HG02610 (cell line): Measurements from ENCODE around the gene RNF207.

Experiments
- ATAC-seq: cut with Tn5 transposase; IDR thresholded peaks from one replicate; pipeline ENCODE4 v1.9.1; 2021; ENCODE audit warnings: mild to moderate bottlenecking, moderate library complexity; ENCODE audit not compliant: unreplicated experiment

RNF207 gene

DNA sequence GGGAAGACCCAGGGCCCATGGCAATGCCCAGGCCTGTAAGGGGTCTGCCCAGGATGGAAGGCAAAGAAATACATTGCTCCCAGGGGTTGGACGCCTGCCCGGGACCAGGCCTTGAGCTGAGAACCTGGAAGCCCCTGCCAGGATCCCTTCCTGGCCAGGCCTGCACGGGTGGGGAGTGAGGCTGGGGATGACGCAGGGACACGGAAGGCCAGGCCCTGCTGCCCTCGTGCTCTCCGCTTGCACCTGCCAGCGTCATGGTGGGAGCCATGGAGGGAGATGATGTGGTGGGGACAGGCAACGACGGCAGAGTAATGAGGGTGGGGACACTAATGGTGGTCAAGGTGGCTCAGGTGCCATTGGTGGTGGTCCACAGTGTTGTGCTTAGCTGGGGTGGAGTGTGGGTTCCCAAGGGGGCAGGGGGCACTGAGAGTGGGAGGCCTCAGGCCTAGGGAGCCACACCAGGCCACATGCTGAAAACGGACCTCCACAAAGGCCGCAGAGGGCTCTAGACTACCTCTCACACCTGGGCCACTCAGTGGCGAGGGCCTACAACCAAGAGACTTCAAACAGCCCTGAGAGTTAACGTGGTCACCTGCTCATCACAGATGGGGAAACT lies 42.4 kb downstream of the RNF207 start:
- ATAC-seq = no peak

DNA sequence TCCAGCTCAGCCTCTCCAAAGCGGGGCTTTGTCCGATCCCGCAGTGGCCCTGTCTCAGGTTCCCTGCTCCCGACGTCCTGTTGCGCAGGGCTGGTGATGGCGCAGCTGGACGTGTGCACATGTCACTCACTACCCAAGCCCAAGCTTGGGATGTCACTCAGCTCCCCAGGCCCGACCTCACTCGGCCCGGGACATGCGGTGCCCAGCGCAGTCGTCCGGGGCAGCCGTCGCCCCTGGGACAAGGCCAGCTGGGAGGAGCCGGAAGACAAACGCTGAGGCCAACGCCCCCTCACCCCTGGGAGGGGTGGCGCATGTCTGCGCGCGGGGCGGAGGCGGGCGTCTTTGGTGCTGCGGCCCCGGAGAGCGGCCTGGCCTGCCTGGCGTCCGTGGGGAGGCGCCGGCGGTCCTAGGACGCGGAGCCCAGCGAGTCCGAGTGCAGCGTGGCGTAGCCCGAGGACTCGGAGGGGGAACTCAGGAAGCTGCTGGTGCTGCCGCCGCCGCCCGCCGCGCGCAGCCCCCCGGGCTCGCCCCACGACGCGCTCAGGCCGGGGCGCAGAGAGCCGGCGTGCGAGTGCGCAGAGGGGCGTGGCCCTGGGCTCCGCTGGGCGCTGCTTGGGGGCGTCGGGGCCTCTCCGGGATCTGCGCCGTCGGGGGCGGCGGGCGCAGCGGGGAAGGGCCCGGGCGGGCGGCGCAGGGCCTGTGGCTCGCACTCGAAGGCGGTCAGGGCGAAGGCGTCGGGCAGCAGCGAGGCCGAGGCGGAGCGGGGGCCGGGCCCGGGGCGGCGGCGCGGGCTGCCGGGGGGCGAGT lies 43.2 kb downstream of the RNF207 start:
- no peak for ATAC-seq

DNA sequence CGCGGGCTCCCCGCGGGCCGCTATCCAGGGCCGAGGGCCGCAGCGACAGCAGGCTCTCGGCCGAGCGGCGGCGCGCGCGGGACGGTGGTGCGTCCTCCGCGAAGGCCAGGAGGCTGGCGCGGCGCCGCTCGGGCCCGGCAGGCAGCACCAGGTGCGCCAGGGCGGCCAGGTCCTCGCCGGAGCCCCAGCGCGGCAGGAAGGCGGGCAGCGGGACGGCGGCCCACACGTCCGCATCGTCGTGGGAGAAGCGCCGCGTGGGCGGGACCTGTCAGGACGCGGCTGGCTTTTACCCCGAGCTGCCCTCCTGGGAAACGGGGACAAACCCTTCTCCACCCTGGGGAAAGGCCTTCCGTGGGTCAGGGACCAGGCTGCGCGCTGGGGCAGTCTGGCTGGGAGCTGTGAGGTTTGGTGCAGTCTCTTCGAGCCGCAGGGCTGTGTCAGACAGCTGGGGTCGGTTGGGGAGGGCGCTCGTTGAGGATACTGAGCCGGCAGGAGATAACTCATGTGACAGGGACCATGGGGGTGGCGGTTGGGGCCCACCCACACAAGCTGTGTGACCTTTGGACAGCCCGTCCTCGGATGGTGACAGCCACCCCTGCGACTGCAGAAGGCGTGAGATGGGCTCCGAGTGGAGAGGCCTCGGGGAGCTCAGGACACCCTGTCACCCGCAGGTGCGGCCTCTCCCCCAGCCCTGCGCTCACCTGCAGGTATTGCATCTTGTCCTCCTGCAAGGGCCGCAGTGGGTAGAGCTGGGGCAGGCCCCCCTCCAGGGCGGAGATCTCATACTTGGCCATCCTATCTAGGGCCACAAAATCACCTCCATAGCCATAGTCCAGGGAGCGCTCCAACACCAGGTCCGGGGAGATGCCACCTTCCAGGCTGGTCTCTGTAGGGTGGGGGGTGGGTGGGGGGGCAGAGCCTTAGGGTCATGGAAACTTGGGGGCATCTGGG lies 44.1 kb downstream of the RNF207 start:
- ATAC-seq = no peak

DNA sequence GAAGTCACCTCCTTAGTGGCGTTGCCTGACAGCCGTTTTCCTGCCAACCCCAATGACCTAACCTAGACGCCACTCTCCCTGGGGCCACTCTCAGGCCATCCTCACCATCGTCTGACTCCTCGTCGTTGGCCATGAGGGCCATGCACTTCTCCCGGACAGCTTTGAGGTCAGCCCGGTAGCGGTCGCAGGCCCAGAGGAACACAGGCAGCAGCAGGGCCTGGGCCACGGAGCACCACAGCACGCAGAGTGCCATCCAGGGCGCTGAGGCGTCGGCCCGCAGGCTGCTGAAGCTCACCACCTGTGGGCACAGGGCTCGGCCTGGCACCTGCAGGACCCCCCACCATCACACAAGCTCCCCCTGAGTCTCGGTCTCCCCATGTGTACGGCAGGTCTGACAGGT lies 45.3 kb downstream of the RNF207 start:
- no peak for ATAC-seq

DNA sequence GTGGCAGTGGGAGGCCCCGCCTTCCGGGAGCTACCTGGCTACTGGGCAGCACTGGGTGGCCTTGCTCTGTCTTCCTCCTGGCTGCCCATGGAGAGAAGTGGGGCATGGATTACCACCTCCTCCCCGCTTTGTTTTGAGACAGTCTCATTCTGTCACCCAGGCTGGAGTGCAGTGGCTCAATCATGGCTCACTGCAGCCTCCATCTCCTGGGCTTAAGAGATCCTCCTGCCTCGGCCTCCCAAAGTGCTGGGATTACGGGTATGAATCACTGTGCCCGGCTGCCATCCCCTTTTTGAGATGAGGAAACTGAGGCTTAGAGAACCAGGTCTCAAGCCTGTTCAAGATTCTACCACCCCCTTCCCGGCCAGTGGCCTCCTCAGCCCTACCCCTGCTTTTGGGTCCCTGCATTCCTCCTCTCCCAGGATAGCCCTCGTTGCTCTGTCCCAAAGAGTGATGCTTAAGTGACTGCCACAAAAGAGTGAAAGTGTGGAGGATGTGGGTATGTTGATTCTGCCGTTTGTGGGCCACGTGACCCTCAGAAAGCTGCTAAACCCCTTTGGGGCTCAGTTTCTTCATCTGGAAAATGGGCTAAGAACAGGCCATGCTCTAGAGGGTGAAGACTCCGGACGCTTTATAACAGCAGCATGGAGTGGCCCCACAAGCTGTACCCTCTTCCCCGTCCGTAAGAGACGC lies 45.9 kb downstream of the RNF207 start:
- ATAC-seq = no peak

DNA sequence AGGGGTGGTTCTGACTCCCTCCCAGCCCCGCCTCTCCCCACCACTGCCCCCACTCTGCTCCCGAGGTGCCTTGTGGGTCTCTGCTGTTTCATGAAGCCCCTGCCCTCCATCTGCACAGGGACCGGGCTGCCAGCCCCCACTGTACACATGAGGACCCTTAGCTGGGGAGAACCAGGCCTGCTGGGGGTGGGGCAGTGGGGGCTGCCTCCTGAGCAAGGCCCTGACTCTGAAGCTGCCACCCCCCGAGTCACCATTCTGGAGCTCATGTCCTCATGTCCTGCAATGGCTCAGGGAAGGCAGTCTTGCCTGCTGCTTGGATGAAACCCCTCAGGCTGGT lies 46.4 kb downstream of the RNF207 start:
- no peak for ATAC-seq

DNA sequence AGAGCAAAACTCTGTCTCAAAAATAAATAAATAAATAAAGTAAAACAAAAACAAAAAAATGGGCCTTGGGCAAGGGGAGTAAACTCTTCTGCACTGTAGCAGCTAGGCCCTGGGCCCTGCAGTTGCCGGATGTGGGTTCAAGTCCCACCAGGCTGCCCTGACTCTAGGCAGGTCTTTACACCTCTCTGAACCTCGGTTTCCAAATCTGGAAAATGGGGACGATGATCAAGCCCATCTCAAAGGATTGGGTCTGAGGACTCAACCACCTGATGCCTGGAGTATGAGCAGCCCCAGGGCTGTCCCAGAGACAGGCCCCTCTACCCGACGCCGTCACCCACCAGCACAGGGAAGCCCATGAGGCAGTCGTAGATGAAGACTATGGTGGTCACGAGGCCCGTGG lies 47.5 kb downstream of the RNF207 start:
- no peak for ATAC-seq

DNA sequence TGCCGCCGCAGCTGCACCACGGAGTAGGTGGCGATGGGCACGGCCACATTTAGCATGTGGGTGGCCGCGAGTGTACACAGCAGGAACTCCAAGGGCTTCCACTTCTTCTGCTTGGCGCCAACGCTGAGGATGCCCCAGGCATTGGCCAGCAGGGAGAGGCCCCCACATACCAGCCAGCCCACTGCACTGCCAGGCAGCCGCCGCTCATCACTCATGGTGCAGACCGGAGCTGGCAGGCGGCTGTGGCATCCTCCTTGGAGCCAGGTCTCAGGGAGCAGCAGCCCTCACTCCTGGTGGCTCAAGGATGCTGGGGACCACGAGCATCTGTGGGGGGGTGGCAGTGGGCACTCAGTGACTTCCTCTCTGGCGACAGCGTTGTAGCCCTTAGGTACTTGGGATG lies 48.8 kb downstream of the RNF207 start:
- ATAC-seq = no peak

DNA sequence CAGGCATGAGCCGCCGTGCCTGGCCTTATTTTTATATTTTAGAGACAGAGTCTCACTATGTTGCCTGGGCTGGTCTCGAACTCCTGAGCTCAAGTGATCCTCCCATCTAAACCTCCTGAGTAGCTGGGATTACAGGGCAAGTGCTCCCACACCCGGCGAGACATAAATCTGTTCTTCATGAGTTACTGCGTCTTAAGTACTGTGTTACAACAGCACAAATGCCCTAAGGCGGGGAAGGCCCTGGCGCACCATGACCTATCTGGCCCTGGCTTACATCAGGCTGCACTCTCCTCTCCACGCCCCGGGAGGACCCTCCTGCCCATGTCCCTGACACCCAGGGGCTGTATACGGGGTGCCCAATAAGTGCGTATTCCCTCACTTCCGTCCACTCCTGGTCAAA lies 50.7 kb downstream of the RNF207 start:
- no peak for ATAC-seq

DNA sequence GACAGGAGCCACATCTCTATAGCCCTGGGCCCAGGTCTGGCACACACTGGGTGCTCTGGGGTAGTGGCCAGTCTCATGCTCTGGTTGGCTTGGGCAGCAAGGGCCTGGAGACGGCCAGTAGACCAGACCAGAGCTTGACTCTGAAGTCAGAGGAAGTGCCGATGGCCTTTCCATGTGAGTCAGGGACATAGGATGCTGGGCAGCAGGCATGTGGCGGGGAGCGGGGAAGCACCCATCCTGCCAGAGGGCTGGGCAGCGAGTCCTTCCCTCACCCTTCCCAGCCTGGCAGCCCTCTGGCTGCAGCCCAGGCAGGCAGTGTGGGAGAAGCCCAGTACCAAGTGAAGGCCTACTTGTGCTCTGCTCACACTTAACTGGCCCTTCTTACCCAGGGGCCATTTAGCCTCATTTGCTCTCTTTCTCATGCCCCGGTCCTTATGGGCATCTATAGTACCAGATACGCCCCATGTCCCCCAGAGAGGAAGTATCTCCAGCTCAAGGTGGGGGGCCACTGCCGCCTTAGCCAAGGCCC lies 51.7 kb downstream of the RNF207 start:
- ATAC-seq = no peak

DNA sequence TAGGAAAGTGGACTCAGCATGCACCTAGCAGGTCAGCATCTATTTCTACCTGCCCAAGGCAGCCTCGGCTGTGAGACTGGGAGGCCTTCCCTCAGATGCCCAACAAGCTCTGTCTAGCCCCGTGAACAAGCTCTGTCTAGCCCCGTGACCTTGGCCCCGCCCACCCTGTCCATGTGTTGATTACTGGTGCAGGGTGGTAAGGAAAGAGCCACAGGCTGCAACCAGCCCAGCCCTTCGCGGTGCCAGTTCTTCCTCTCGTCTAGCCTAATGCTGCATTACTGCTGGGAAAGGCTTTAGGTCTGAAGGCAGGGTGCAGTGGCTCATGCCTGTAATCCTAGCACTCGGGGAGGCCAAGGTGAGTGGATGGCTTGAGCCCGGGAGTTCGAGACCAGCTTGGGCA lies 52.8 kb downstream of the RNF207 start:
- no peak for ATAC-seq

DNA sequence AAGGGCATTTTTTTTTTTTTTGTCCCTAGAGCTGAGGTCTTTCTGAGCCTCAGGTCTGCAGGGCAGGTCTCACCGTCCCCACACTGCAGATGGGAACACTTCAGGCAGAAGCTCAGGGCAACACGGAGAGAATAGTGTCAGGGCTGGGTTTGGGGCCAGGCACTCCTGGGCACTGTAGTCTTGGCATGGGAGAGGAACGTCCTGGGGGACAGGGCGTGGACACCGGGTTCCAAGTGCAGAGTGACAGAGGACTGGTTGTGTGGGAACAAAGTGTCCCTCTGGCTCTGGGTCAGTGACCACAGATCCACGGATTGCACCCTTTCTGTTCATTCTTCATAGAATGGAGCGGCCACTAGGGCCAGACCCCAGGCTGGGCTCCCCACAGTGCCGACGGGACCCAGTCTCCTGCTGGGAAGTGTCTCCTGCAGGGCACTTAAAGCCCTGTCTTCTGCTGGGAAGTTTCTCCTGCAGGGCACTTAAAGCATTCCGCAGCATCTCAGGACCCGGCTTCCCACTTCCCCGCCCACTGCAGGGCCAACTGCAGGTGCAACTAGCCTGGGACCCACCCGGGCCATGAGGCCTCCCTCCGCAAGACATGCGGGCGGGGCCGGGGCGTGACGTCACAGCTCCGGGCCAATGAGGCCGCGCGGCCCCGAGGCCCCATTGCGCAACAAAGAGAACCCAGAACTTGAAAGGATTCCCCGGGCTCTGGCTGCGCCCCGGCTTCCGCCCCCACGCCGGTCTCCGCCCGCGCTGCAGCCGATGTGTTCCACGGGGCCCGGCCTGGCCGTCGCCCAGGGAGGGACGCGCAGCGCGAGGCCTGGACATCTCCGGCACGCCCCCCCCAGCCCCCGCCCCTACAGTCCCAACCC lies 53.8 kb downstream of the RNF207 start:
- ATAC-seq = no peak

DNA sequence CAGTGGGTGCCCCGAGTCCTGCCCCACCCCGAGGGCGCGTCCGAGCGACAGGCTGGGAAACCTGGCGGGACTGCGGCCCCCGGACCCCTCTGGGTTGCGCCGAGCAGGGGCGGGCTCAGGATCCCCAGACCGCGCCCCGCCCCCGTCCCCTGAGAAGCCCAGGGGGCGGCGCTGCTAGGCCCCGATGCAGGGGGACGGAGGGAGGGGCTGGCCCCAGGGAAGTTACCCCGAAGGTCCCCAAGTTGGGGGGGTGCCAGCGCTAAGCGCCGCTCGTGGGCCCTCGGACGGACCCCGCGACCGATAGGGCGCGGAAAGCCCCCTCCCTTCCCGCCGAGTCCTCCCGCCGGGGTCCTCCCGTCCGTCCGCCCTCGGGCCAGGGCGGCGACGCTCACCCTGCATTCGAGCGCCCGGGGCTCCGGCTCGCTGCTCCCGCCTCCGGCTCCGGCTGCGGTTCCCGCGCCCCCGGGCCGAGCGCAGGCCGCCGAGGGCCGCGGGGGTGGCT lies 54.6 kb downstream of the RNF207 start:
- no peak for ATAC-seq

DNA sequence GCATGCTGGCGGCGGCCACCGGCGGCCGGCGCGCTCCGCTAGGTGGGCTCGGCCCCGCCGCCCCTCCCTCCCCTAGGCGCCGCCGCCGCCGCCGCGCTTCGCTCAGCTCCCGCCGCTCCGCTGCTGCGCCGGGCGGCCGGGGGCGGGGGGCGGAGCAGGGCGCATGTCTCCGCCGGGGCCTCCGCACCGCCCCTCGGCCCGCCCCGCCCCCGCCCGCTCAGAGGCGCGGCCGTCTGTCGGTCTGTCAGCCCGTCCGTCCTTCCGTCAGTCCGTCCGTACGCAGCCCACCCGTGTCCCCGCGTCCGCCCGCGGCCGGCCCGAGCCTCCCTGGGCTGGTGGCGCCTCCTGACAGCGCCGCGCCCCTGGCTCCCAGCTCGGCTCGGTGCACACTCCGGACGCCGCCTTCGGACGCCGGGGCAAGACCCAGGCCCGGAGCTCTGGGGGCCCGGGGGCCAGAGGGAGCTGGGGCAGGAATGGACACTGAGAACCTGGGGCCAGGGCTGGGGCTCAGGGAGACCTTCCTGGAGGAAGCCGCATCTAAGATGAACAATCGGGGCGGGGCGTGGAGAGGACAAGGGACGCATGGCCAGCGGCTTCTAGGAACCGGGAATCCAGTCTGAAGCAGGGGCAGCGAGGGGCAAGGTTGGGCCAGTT lies 55.2 kb downstream of the RNF207 start, which contains the start of gene GPR153:
Gene GPR153 (minus strand): TSS at position 138 of the 654 bp plus-strand sequence. CDS start 6,193 bp downstream, outside the sequence.
- no peak for ATAC-seq

DNA sequence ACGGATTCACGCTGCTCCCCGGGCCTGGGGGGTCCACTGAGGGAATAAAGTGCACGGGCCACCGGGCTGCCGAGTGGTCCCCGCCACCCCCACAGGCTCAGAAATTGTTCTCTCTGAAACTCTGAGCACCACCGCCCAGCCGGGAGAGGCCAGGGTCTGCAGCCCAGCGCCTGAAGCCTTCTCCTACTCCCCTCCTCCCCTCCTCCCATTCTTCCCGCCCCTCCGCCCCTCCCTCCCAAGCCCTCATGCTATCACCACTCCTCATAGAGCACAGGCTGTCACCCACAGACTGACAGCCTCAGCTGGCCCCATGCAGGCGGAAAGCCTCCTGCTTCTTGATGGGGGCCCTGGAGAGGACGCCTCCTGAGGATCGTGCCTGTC lies 55.7 kb downstream of the RNF207 start:
- ATAC-seq = no peak

DNA sequence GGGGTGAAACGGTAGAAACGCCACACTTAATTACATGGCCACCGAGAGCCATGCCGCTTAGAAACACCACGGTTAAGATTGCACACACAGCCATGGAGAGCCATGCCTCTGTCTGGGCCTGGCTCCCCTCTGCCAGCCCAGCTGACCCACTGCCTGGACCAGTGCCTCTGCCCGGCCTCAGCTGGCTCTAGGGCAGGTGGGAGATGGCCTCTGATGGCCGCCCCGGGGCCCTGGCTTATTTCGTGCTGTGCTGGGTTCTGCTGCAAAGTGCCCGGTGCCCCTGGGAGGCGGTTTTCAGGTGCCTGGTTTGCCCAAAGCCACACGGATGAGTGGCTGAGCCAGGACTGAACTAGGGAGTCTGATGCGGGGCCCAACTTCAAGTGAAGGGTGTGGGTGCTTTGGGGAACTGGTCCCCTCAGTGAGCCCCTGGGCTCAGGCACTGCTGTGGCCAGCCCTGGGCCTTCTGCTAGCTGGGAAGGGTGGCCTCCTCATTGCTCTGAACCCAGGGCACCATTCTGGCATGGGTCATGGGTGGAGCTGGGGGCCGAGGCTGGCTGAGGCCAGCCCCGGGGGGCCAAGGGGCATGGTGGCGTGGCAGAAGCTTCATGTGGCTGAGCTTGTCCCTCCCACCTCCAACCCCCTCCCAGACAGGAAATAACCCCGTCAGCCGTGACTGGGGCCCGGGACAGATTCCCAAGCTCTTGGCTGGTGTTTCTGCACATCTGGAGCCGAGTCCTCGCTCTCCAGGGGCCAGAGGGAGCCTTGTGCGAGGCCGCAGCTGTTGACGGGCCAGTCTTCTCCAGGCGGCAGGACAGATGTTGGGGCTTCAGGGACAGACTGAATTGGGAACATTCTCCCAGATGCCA lies 56.9 kb downstream of the RNF207 start:
- ATAC-seq = no peak

DNA sequence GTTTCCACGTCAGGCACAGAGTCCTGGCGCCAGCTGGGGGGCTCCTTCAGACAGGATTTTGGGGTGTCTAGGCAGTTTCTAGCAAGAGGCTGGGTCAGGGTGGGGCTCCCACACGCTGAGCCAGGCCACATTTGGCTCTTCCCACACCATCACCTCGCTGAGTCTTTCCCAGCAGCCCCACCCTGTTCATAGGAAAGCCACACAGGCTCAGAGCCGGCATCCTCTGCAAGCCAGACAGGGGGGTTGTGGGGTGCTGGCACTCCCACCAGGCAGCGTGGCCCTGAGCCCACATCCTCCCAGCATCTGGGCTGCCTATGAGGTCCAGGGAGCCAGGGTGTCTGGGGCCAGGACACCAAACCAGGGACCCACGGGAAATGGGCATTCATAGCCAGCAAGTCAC lies 57.8 kb downstream of the RNF207 start:
- no peak for ATAC-seq

DNA sequence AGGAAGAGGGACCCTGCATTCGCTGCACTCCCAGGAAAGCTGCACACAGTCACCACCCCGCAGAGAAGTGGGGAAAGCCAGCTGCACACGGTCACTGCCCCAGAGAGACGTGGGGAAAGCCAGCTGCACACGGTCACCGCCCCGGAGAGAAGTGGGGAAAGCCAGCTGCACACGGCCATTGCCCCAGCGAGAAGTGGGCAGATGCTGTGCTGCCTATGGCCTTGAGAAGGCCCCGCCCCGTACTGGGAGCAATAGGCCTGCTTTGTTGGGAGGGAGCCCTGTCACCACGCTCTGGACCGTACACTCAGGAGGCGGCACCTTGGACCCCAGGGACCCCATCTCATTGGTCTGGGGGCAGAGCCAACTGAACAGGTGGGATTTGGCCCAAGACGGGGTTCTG lies 59.2 kb downstream of the RNF207 start:
- ATAC-seq = no peak
